Fibroblast of the aortic adventitia (primary cell): ENCODE results near the gene SEMA3D. TPM values are rescaled to one million over a fixed set of nuclear protein-coding genes. Genes with fewer than 3 reads are reported as not detected.
A peak's percentile ranks its signal among the peaks of the same experiment; 100 is the strongest.

ENCODE experiments used
- DNase-seq: peaks from one replicate; pipeline ENCODE4 v3.0.0-alpha.2; 2010; ENCODE audit warnings: low read depth
- H3K4me3 ChIP-seq: 2 replicates; pipeline ENCODE4 v1.5.1; 2011; ENCODE audit warnings: low read depth, mild to moderate bottlenecking, control low read depth, low read length, moderate library complexity
- total RNA-seq: library from RNA; depleted of rRNA; stranded (reverse); fragments of >200 nt; gene quantifications from 2 replicates; pipeline ENCODE4 v1.2.3, GENCODE V29; 2012; ENCODE audit warnings: low replicate concordance
- TF ChIP-seq, protein P1 (sequence below): IDR thresholded peaks from 2 replicates; pipeline ENCODE4 v1.5.1; 2011; ENCODE audit warnings: mild to moderate bottlenecking, low read length, control low read depth, inconsistent platforms; ENCODE audit not compliant: insufficient read depth

The SEMA3D gene
- total RNA-seq, 1 donor: 51.2 TPM

DNA sequence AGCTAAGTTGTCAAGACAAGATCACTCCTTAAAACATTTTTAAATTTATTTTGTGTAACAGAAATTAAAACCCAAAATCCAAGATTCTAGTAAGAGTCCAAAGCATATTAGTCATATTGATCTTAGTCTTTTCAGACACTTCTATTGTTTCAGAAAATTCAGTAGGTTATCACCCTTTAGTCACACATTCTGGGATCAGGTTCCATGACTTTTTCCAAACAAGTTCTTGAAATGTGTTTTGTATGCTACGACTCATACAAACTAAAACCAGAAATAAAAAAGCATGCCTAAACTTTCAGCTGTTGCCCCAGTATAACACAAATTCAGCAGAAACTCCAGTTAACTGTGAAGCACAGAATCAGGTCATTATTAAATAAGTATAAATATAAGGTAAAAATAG, 10.7 kb downstream of the SEMA3D start:
- TF ChIP-seq, protein P1, sequence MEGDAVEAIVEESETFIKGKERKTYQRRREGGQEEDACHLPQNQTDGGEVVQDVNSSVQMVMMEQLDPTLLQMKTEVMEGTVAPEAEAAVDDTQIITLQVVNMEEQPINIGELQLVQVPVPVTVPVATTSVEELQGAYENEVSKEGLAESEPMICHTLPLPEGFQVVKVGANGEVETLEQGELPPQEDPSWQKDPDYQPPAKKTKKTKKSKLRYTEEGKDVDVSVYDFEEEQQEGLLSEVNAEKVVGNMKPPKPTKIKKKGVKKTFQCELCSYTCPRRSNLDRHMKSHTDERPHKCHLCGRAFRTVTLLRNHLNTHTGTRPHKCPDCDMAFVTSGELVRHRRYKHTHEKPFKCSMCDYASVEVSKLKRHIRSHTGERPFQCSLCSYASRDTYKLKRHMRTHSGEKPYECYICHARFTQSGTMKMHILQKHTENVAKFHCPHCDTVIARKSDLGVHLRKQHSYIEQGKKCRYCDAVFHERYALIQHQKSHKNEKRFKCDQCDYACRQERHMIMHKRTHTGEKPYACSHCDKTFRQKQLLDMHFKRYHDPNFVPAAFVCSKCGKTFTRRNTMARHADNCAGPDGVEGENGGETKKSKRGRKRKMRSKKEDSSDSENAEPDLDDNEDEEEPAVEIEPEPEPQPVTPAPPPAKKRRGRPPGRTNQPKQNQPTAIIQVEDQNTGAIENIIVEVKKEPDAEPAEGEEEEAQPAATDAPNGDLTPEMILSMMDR: no peak
- DNase-seq: peak; percentile 83
- H3K4me3 ChIP-seq: no peak overlapping the region

DNA sequence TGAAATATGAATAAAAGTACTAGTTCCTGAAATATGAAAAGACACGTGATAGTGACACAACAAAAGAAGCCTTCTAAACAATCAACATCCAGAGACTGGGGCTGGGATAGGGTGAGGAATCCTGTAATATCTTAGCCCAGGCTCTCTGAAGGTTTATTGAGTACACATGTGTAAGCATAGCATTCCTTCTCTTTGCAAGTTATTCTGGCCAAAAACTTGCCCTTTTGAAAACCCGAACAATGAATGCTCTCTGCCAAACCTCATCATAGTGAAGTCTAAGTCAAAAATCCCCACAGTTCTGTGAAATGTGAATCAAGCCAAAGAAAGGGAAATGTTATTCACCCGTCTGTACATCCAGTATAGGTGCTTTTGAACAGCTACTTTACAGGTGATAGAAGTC, 11.6 kb downstream of the SEMA3D start:
- peak; percentile 87 for DNase-seq
- TF ChIP-seq, protein P1: no peak
- H3K4me3 ChIP-seq: no peak overlapping the region

DNA sequence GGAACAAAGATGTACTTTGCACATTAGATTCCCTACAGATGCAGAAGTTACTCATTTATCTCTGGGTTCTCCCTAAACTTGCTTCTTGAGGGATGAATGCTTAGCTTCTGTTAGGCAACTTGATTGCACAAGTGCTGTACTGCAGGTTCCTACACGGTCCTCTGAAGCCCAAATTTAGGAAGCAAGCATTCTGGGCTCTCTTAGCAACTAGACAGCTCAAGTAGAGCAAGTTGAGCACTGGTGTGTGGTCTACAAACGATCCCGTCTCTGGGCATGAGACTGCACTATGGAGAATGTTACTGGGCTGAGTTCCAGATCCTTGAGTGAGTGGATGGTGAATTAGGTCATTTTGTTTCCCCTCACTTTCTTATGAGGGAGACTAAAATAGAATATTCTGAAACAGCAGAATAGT, 14.3 kb downstream of the SEMA3D start:
- H3K4me3 ChIP-seq: no peak overlapping the region
- peak; percentile 96 for DNase-seq
- TF ChIP-seq, protein P1: no peak

DNA sequence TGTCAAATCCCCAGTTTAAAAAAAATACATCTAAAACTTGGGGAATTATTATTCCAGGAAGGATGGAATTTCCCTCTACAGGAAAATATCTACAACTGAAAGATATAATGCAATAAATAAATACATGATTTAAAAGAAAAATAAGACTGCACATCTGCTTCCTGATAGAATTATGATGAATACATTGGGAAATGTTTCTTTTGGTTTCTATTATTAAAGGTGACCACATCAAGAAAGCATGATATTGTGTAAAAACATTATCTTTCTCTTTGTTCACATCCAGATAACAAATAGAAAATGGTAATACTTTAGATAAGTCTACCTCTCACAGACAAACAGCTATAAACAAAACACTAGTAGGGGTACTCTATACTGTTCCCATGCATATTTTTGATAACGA, 19.2 kb downstream of the SEMA3D start:
- TF ChIP-seq, protein P1: no peak
- DNase-seq: peak; percentile 75
- H3K4me3 ChIP-seq: no peak overlapping the region

DNA sequence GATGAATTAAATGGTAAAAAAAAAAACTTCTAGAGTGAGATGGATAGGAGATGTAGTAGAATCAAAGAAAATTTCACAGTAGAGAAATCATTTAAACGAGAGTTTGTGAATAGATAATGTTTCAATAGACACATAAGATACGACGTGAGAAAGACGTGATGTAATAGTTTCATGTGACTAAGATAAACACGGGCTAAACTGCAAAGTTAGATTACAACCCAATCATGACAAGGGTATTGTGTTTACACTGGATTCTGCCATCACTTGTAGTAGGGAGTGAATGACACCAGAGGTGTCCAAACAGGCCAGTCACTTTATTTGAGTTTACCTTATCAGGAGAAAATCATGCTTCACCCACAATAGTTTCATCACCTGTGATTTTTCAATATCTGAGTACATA, 21.6 kb downstream of the SEMA3D start:
- H3K4me3 ChIP-seq: no peak overlapping the region
- TF ChIP-seq, protein P1: no peak
- DNase-seq: no peak

DNA sequence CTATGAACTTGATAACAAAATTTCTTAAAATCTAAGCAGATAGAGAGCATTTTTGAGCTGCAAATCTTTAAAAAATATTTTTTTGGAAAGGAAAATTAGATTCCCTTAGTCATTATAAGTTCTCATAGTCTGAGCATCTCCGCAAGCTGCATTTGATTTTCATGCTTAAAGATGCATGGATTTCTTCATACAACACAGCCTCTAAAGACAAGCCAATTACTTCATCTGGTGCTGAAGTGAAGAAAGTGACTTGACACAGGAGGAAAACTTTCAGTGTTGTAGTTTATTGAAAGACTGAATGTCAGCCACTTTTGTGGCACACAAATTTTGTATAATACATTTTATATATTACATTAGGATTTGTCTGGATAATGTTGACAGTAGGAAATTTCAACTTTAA, 22.5 kb downstream of the SEMA3D start:
- TF ChIP-seq, protein P1: no peak
- no peak overlapping the region for H3K4me3 ChIP-seq
- no peak for DNase-seq

DNA sequence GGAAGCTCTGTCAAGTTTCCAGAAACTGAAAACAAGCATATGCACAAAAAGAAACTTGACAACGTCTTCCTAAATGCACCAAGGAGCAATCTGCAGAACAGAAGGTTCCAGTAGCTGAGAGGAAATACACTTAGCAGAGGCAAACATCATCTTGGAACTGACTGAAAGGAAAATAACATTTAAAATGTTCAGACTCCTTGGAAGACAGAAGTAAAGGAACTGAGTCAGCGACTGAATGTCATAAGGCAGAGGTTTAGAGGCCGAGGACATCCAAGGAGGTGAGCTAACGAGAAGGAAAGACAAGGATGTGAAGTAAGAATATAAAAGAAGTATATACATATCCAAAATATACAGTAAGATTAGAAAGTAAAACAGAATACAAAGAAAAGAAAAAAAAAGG, 24.1 kb downstream of the SEMA3D start:
- H3K4me3 ChIP-seq: peak overlapping the region; percentile 8
- TF ChIP-seq, protein P1: no peak
- peak; percentile 52 for DNase-seq
